ENCODE data around the gene SMYD3.

The SMYD3 gene

GRCh38 chr1:246275036-246275435 is 232.0 kb downstream of the SMYD3 start:
- TF ChIP-seq ZNF274 (IDR thresholded peaks at IDR 0.05; ENCODE audit: low read depth, low read length) = no peak
- no peak overlapping the region for H3K4me3 ChIP-seq (ENCODE audit: low read length)

- TF ChIP-seq ZNF274 (IDR thresholded peaks at IDR 0.05; ENCODE audit: low read depth, low read length) = no peak
- H3K4me3 ChIP-seq (ENCODE audit: low read length) = no peak overlapping the region
Measured at GRCh38 chr1:246274186-246274585, 232.9 kb downstream of the SMYD3 start.

- TF ChIP-seq ZNF274 (IDR thresholded peaks at IDR 0.05; ENCODE audit: low read depth, low read length) = no peak
- H3K4me3 ChIP-seq (ENCODE audit: low read length) = no peak overlapping the region
Measured at GRCh38 chr1:246271516-246271915, 235.6 kb downstream of the SMYD3 start.

- H3K4me3 ChIP-seq (ENCODE audit: low read length) = no peak overlapping the region
- no peak for TF ChIP-seq ZNF274 (IDR thresholded peaks at IDR 0.05; ENCODE audit: low read depth, low read length)
Measured at GRCh38 chr1:246270236-246270635, 236.8 kb downstream of the SMYD3 start.

GRCh38 chr1:246269466-246269865 is 237.6 kb downstream of the SMYD3 start:
- no peak overlapping the region for H3K4me3 ChIP-seq (ENCODE audit: low read length)
- no peak for TF ChIP-seq ZNF274 (IDR thresholded peaks at IDR 0.05; ENCODE audit: low read depth, low read length)

- TF ChIP-seq ZNF274 (IDR thresholded peaks at IDR 0.05; ENCODE audit: low read depth, low read length) = no peak
- H3K4me3 ChIP-seq (ENCODE audit: low read length) = no peak overlapping the region
Measured at GRCh38 chr1:246267896-246268295, 239.2 kb downstream of the SMYD3 start.

GRCh38 chr1:246267426-246267825 is 239.7 kb downstream of the SMYD3 start:
- no peak for TF ChIP-seq ZNF274 (IDR thresholded peaks at IDR 0.05; ENCODE audit: low read depth, low read length)
- no peak overlapping the region for H3K4me3 ChIP-seq (ENCODE audit: low read length)

GRCh38 chr1:246265481-246265880 is 241.6 kb downstream of the SMYD3 start:
- no peak overlapping the region for H3K4me3 ChIP-seq (ENCODE audit: low read length)
- TF ChIP-seq ZNF274 (IDR thresholded peaks at IDR 0.05; ENCODE audit: low read depth, low read length) = no peak

GRCh38 chr1:246262281-246262680 is 244.8 kb downstream of the SMYD3 start:
- TF ChIP-seq ZNF274 (IDR thresholded peaks at IDR 0.05; ENCODE audit: low read depth, low read length) = no peak
- no peak overlapping the region for H3K4me3 ChIP-seq (ENCODE audit: low read length)

- TF ChIP-seq ZNF274 (IDR thresholded peaks at IDR 0.05; ENCODE audit: low read depth, low read length) = no peak
- H3K4me3 ChIP-seq (ENCODE audit: low read length) = no peak overlapping the region
Measured at GRCh38 chr1:246261639-246262038, 245.4 kb downstream of the SMYD3 start.

GRCh38 chr1:246258250-246258649 is 248.8 kb downstream of the SMYD3 start:
- TF ChIP-seq ZNF274 (IDR thresholded peaks at IDR 0.05; ENCODE audit: low read depth, low read length) = no peak
- no peak overlapping the region for H3K4me3 ChIP-seq (ENCODE audit: low read length)

- TF ChIP-seq ZNF274 (IDR thresholded peaks at IDR 0.05; ENCODE audit: low read depth, low read length) = no peak
Measured at GRCh38 chr1:246255773-246256172, 251.3 kb downstream of the SMYD3 start.

GRCh38 chr1:246254854-246255253 is 252.2 kb downstream of the SMYD3 start:
- H3K4me3 ChIP-seq (ENCODE audit: low read length) = no peak overlapping the region
- no peak for TF ChIP-seq ZNF274 (IDR thresholded peaks at IDR 0.05; ENCODE audit: low read depth, low read length)

More at GRCh38 chr1:246255773-246256172, 251.3 kb downstream of the SMYD3 start:
- no peak overlapping the region for H3K4me3 ChIP-seq (ENCODE audit: low read length)

- no peak for TF ChIP-seq ZNF274 (IDR thresholded peaks at IDR 0.05; ENCODE audit: low read depth, low read length)
- no peak overlapping the region for H3K4me3 ChIP-seq (ENCODE audit: low read length)
Measured at GRCh38 chr1:246246430-246246829, 260.6 kb downstream of the SMYD3 start.

- no peak overlapping the region for H3K4me3 ChIP-seq (ENCODE audit: low read length)
- no peak for TF ChIP-seq ZNF274 (IDR thresholded peaks at IDR 0.05; ENCODE audit: low read depth, low read length)
Measured at GRCh38 chr1:246245541-246245940, 261.5 kb downstream of the SMYD3 start.

- no peak overlapping the region for H3K4me3 ChIP-seq (ENCODE audit: low read length)
- no peak for TF ChIP-seq ZNF274 (IDR thresholded peaks at IDR 0.05; ENCODE audit: low read depth, low read length)
Measured at GRCh38 chr1:246232126-246232525, 275.0 kb downstream of the SMYD3 start.
